Endothelial cell of umbilical vein (primary cell): ENCODE results near the gene CD93. TPM values are rescaled to one million over a fixed set of nuclear protein-coding genes. Genes with fewer than 3 reads are reported as not detected.

ENCODE experiments used
- BruUV-seq: library from RNA; stranded (reverse); fragments of 400-500 nt; replicated peaks from 2 replicates; lab custom pipeline; 2021; lab: Mats Ljungman, UMichigan
- CTCF ChIA-PET: fragments of 300-600, 350-600 bp; sonication (Branson Sonifier 250); formaldehyde crosslinking; loops from one replicate; lab custom pipeline; 2021; ENCODE audit warnings: antibody characterized with exemption, inconsistent platforms; lab: Charles Lee
- POLR2A ChIA-PET: fragments of 300-600, 350-600 bp; sonication (Branson Sonifier 250); formaldehyde crosslinking; loops from one replicate; lab custom pipeline; 2021; ENCODE audit warnings: antibody characterized with exemption, inconsistent platforms; lab: Charles Lee
- DNase-seq: peaks from one replicate; pipeline ENCODE4 v3.0.0-alpha.2; 2011; ENCODE audit warnings: low read depth, low spot score
- FAIRE-seq: peaks from 2 replicates; lab custom pipeline; 2011; peaks lifted over from hg19 to GRCh38; lab: Jason Lieb, UNC
- H2AFZ ChIP-seq: 2 replicates; pipeline ENCODE4 v1.6.0; 2012; ENCODE audit warnings: low read depth, low read length, control low read depth, inconsistent platforms
- H3K27ac ChIP-seq: 2 replicates; pipeline ENCODE4 v1.5.1; 2011; ENCODE audit warnings: low read depth, mild to moderate bottlenecking, control low read depth, low read length, moderate library complexity; ENCODE audit not compliant: insufficient read depth
- H3K27me3 ChIP-seq, 2 experiments: 2 replicates each; pipeline versions ENCODE4 v1.6.0 to v1.6.1; 2011; ENCODE audit warnings: low read length in 2 of 2, mixed read lengths in 1 of 2; ENCODE audit not compliant: control insufficient read depth in 2 of 2, insufficient read depth in 2 of 2
- H3K36me3 ChIP-seq, 2 experiments: 2 replicates in 1 of 2; 3 replicates in 1 of 2; pipeline ENCODE4 v1.5.1; 2011; ENCODE audit warnings: low read length in 2 of 2, mild to moderate bottlenecking in 1 of 2, moderate library complexity in 1 of 2; ENCODE audit not compliant: control insufficient read depth in 2 of 2, insufficient read depth in 2 of 2; ENCODE audit errors: extremely low read depth in 1 of 2
- H3K4me1 ChIP-seq: 3 replicates; pipeline ENCODE4 v1.5.1; 2011; ENCODE audit warnings: mild to moderate bottlenecking, low read length; ENCODE audit not compliant: control insufficient read depth, insufficient read depth; ENCODE audit errors: extremely low read depth
- H3K4me2 ChIP-seq: 2 replicates; pipeline ENCODE4 v1.6.1; 2011; ENCODE audit warnings: low read length, control low read depth, mixed read lengths; ENCODE audit not compliant: insufficient read depth
- H3K4me3 ChIP-seq, 3 experiments: fragments of 200-600 bp in 1 of 3; sonication (generic), shearing (Covaris generic) in 1 of 3; replicated peaks in 1 of 3; 2 replicates each; pipeline ENCODE4 v1.5.1; 2011 to 2016; ENCODE audit warnings: control low read depth in 3 of 3, low read length in 3 of 3, mild to moderate bottlenecking in 2 of 3, inconsistent platforms in 1 of 3, low read depth in 1 of 3, moderate library complexity in 1 of 3; ENCODE audit not compliant: insufficient read depth in 1 of 3
- H3K79me2 ChIP-seq: 2 replicates; pipeline ENCODE4 v1.6.0; 2012; ENCODE audit warnings: low read length, inconsistent platforms; ENCODE audit not compliant: control insufficient read depth, insufficient read depth
- H3K9ac ChIP-seq: replicated peaks from 2 replicates; pipeline ENCODE3; 2011; ENCODE audit warnings: low read length, control low read depth; ENCODE audit not compliant: insufficient read depth; ENCODE audit errors: extremely low read depth
- H3K9me1 ChIP-seq: replicated peaks from 3 replicates; pipeline ENCODE4 v1.6.0; 2011; ENCODE audit warnings: mild to moderate bottlenecking, low read length; ENCODE audit not compliant: control insufficient read depth, insufficient read depth; ENCODE audit errors: extremely low read depth
- H3K9me3 ChIP-seq: replicated peaks from 2 replicates; pipeline ENCODE4 v1.5.1; 2012; ENCODE audit warnings: low read length, inconsistent platforms; ENCODE audit not compliant: control insufficient read depth, insufficient read depth
- H4K20me1 ChIP-seq: replicated peaks from 2 replicates; pipeline ENCODE3; 2011; ENCODE audit warnings: mild to moderate bottlenecking, low read length; ENCODE audit not compliant: control insufficient read depth, insufficient read depth; ENCODE audit errors: extremely low read depth
- EZH2 ChIP-seq: IDR thresholded peaks from 2 replicates; pipeline ENCODE4 v1.6.1; 2012; ENCODE audit warnings: borderline replicate concordance, low read depth, mild to moderate bottlenecking, moderate library complexity, low read length, inconsistent platforms; ENCODE audit not compliant: severe bottlenecking
- FOS ChIP-seq: IDR thresholded peaks from 2 replicates; pipeline ENCODE4 v1.6.1; 2011; ENCODE audit warnings: mild to moderate bottlenecking, low read length, moderate library complexity, borderline replicate concordance; ENCODE audit not compliant: insufficient read depth
- GATA2 ChIP-seq: IDR thresholded peaks from 2 replicates; pipeline ENCODE4 v1.7.0; 2011; ENCODE audit warnings: low read depth, mild to moderate bottlenecking, moderate library complexity, mixed read lengths, low read length; ENCODE audit not compliant: insufficient read length, insufficient read depth
- JUN ChIP-seq: IDR thresholded peaks from 2 replicates; pipeline ENCODE4 v1.6.1; 2011; ENCODE audit warnings: borderline replicate concordance, low read depth; ENCODE audit not compliant: insufficient read length, insufficient read depth
- MYC ChIP-seq: IDR thresholded peaks from one replicate; pipeline ENCODE4 v1.6.1; 2011; ENCODE audit warnings: mild to moderate bottlenecking, low read depth, low read length
- POLR2A ChIP-seq: IDR thresholded peaks from 2 replicates; pipeline ENCODE4 v1.6.1; 2012; ENCODE audit warnings: low read depth, mild to moderate bottlenecking, control low read depth, low read length
- POLR2AphosphoS5 ChIP-seq: IDR thresholded peaks from 2 replicates; pipeline ENCODE4 v1.6.1; 2012; ENCODE audit warnings: low read depth, mild to moderate bottlenecking, control low read depth, low read length, moderate library complexity; ENCODE audit not compliant: insufficient read depth
- dilution Hi-C: fragments of 300-500 bp; cut with MboI; formaldehyde crosslinking; loops from one replicate; pipeline ENCODE4 v1.15.0; 2019; ENCODE audit warnings: low sequenced_read_pairs; ENCODE audit not compliant: extremely low pct_ligation_motif_present
- intact Hi-C: fragments of 100-400 bp; cut with micrococcal nuclease; formaldehyde crosslinking; loops from one replicate; pipeline ENCODE4 v1.10.0; 2022
- polyA plus RNA-seq, 4 experiments: library from polyadenylated mRNA; depleted of rRNA in 3 of 4; stranded (reverse) in 3 of 4; unstranded in 1 of 4; fragments of >200 nt; gene quantifications; 2 replicates each; pipeline versions ENCODE4 v1.2.1 to v1.2.3, GENCODE V29; 2011 to 2012; ENCODE audit warnings: missing spikeins in 1 of 4
- total RNA-seq: library from RNA; stranded (reverse); gene quantifications from 2 replicates; pipeline ENCODE4 v1.2.3, GENCODE V29; 2021
- TF ChIP-seq, protein P1 (sequence below), 2 donors: IDR thresholded peaks; 1 replicate in 1 of 2; 2 replicates in 1 of 2; pipeline ENCODE4 v1.5.1; 2011; ENCODE audit warnings: low read length in 2 of 2, mild to moderate bottlenecking in 2 of 2, moderate library complexity in 2 of 2, control low read depth in 1 of 2, inconsistent platforms in 1 of 2, low read depth in 1 of 2; ENCODE audit not compliant: insufficient read depth in 1 of 2; ENCODE audit errors: extremely low read depth in 1 of 2
- TF ChIP-seq, protein P2 (sequence below): IDR thresholded peaks from 2 replicates; pipeline ENCODE4 v1.6.1; 2011; ENCODE audit not compliant: insufficient read depth, insufficient read length

CD93 gene
- total and polyA plus RNA-seq, 2 donors (not counting 3 experiments of a cell fraction or from before 2014, with no cell fraction given): 180 to 413 TPM

DNA sequence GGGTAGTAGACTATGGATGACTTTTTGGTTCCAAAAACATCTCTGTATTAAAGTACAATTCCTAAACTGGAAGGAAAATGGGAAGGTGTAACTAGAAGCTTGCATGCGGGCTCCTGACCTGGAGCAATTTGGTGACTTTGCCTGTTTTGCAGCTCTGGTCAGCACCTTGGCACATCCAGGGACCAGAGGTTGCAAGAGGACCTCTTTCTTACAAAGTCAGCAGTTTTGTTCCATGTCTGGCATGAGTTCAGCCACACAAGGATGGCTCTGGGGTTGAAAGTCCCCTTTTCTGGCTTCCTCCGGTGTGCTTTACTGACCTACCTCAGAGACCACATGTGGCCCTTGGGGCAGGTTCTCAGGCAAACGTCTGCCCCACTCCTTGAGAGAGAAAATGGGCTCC is 22.7 kb upstream of the CD93 start:
- FAIRE-seq (no peak), DNase-seq (no peak)
- dilution Hi-C loops: no loop called here

More for the DNA sequence above, 22.7 kb upstream of the CD93 start:
- no peak overlapping the region for H2AFZ ChIP-seq
- H3K9me1 ChIP-seq: no peaks in the 10 kb centered on the region
- no TSS peak for BruUV-seq
- H3K4me1 ChIP-seq: peaks cover 34% of the 10 kb centered on the region
- H3K4me2 ChIP-seq: no peak overlapping the region
- no peaks in the 10 kb centered on the region for H3K27me3 ChIP-seq
- H3K9me3 ChIP-seq: no peaks in the 10 kb centered on the region
- intact Hi-C loops: no loop called here
- H3K27ac ChIP-seq: no peak overlapping the region
- no peak overlapping the region for H3K4me3 ChIP-seq
- ChIA-PET POLR2A (no interaction called here), CTCF (no interaction called here)
- no peaks in the 10 kb centered on the region for H4K20me1 ChIP-seq
- no peaks in the 10 kb centered on the region for H3K36me3 ChIP-seq
- no peak overlapping the region for H3K9ac ChIP-seq
- TF ChIP-seq POLR2AphosphoS5 (no peak), MYC (no peak), JUN (no peak), EZH2 (no peak), GATA2 (no peak), POLR2A (no peak), FOS (no peak)
- TF ChIP-seq, protein P1, sequence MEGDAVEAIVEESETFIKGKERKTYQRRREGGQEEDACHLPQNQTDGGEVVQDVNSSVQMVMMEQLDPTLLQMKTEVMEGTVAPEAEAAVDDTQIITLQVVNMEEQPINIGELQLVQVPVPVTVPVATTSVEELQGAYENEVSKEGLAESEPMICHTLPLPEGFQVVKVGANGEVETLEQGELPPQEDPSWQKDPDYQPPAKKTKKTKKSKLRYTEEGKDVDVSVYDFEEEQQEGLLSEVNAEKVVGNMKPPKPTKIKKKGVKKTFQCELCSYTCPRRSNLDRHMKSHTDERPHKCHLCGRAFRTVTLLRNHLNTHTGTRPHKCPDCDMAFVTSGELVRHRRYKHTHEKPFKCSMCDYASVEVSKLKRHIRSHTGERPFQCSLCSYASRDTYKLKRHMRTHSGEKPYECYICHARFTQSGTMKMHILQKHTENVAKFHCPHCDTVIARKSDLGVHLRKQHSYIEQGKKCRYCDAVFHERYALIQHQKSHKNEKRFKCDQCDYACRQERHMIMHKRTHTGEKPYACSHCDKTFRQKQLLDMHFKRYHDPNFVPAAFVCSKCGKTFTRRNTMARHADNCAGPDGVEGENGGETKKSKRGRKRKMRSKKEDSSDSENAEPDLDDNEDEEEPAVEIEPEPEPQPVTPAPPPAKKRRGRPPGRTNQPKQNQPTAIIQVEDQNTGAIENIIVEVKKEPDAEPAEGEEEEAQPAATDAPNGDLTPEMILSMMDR (IDR thresholded peaks at IDR 0.05; ENCODE audit: extremely low read depth in 1 of 2, insufficient read depth in 1 of 2, low read depth in 1 of 2, low read length in 2 of 2): no peak
- TF ChIP-seq, protein P2, sequence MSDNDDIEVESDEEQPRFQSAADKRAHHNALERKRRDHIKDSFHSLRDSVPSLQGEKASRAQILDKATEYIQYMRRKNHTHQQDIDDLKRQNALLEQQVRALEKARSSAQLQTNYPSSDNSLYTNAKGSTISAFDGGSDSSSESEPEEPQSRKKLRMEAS: no peak
- no peaks in the 10 kb centered on the region for H3K79me2 ChIP-seq
